ENCODE results near the gene CELA3B. TPM values are rescaled to one million over a fixed set of nuclear protein-coding genes. Genes with fewer than 3 reads are reported as not detected.

The CELA3B gene
- total RNA-seq, 3 donors from 2014 or later (not counting 1 experiment from before 2014, with no cell fraction given): not detected

GRCh38 chr1:21937372-21938121, 39.3 kb upstream of the CELA3B start:
- H3K9me3 Mint-ChIP-seq: no peaks in the 10 kb centered on the region
- intact Hi-C loops (cut with micrococcal nuclease): no loop called here
- H3K4me1 Mint-ChIP-seq: peaks cover 7 to 13% of the 10 kb centered on the region in 2 donors
- H3K4me3 Mint-ChIP-seq: peak overlapping the region; percentile 88
- Histone ChIP-seq H3K36me3 (ENCODE audit: control insufficient read depth, insufficient read depth, low read length) (no peaks in the 10 kb centered on the region), H3K4me3 (ENCODE audit: low read length) (peak overlapping the region; percentile 33), H3K9me3 (ENCODE audit: control insufficient read depth, insufficient read depth, low read length) (no peaks in the 10 kb centered on the region), H3K27ac (ENCODE audit: low read length) (no peak overlapping the region), H3K27me3 (ENCODE audit: control insufficient read depth, insufficient read depth, low read length) (peaks cover 9% of the 10 kb centered on the region), H3K4me1 (ENCODE audit: control insufficient read depth, insufficient read depth, low read length) (peaks cover 13% of the 10 kb centered on the region)
- no peak for TF ChIP-seq CTCF (IDR thresholded peaks at IDR 0.05)
- peaks cover 0 to 26% of the 10 kb centered on the region in 2 donors for H3K27me3 Mint-ChIP-seq (ENCODE audit: low read depth in 2 of 2)
- DNase-seq (peak; percentile 53 to 79), ATAC-seq (peak; percentile 93 to 95 (median 94))
- 12% methylated on average over 67 of the region's 69 CpGs for WGBS (ENCODE audit: insufficient coverage)
- H3K36me3 Mint-ChIP-seq: no peaks in the 10 kb centered on the region
- H3K27ac Mint-ChIP-seq: peak overlapping the region in 1 of 2 donors; percentile 79

- Histone ChIP-seq H3K4me1 (ENCODE audit: control insufficient read depth, insufficient read depth, low read length) (peaks cover 13% of the 10 kb centered on the region), H3K27me3 (ENCODE audit: control insufficient read depth, insufficient read depth, low read length) (peaks cover 9% of the 10 kb centered on the region), H3K36me3 (ENCODE audit: control insufficient read depth, insufficient read depth, low read length) (no peaks in the 10 kb centered on the region), H3K4me3 (ENCODE audit: low read length) (no peak overlapping the region), H3K27ac (ENCODE audit: low read length) (no peak overlapping the region), H3K9me3 (ENCODE audit: control insufficient read depth, insufficient read depth, low read length) (no peaks in the 10 kb centered on the region)
- H3K4me3 Mint-ChIP-seq: peak overlapping the region; percentile 88
- peaks cover 7 to 13% of the 10 kb centered on the region in 2 donors for H3K4me1 Mint-ChIP-seq
- no peaks in the 10 kb centered on the region for H3K9me3 Mint-ChIP-seq
- no peak for TF ChIP-seq CTCF (IDR thresholded peaks at IDR 0.05)
- peaks cover 0 to 21% of the 10 kb centered on the region in 2 donors for H3K27me3 Mint-ChIP-seq (ENCODE audit: low read depth in 2 of 2)
- DNase-seq (no peak), ATAC-seq (no peak)
- intact Hi-C loops (cut with micrococcal nuclease): no loop called here
- WGBS (ENCODE audit: insufficient coverage): 90% methylated on average over 8 of the region's 11 CpGs
- H3K36me3 Mint-ChIP-seq: no peaks in the 10 kb centered on the region
- no peak overlapping the region for H3K27ac Mint-ChIP-seq
Measured at GRCh38 chr1:21938732-21939538, 37.9 kb upstream of the CELA3B start.

GRCh38 chr1:21939650-21940374, 37.0 kb upstream of the CELA3B start:
- Histone ChIP-seq H3K4me3 (ENCODE audit: low read length) (no peak overlapping the region), H3K36me3 (ENCODE audit: control insufficient read depth, insufficient read depth, low read length) (no peaks in the 10 kb centered on the region), H3K27ac (ENCODE audit: low read length) (no peak overlapping the region), H3K9me3 (ENCODE audit: control insufficient read depth, insufficient read depth, low read length) (no peaks in the 10 kb centered on the region), H3K4me1 (ENCODE audit: control insufficient read depth, insufficient read depth, low read length) (peaks cover 13% of the 10 kb centered on the region), H3K27me3 (ENCODE audit: control insufficient read depth, insufficient read depth, low read length) (peaks cover 9% of the 10 kb centered on the region)
- no peaks in the 10 kb centered on the region for H3K9me3 Mint-ChIP-seq
- DNase-seq: no peak
- peaks cover 7 to 13% of the 10 kb centered on the region in 2 donors for H3K4me1 Mint-ChIP-seq
- 59% methylated on average over 9 of the region's 9 CpGs for whole genome bisulfite sequencing (ENCODE audit: insufficient coverage)
- intact Hi-C loops (cut with micrococcal nuclease): loop anchor here (10.0 kb wide), 1 partner anchor 55 kb away; no protein-coding TSS in a partner anchor
- H3K36me3 Mint-ChIP-seq: no peaks in the 10 kb centered on the region
- H3K27ac Mint-ChIP-seq: no peak overlapping the region
- ATAC-seq: no peak
- no peak for TF ChIP-seq CTCF (IDR thresholded peaks at IDR 0.05)
- peaks cover 0 to 17% of the 10 kb centered on the region in 2 donors for H3K27me3 Mint-ChIP-seq (ENCODE audit: low read depth in 2 of 2)
- H3K4me3 Mint-ChIP-seq: no peak overlapping the region
